VCaP (cell line): ENCODE results near the gene TENM3.

Experiments used
- H3K27ac ChIP-seq: fragments of 450-650 bp; 2 replicates; pipeline ENCODE4 v1.5.1; 2017
- TF ChIP-seq, protein P1 (sequence below): fragments of 450-650 bp; conservative IDR thresholded peaks from 2 replicates; pipeline ENCODE4 v1.5.1; 2017; ENCODE audit warnings: mild to moderate bottlenecking, moderate library complexity

The TENM3 gene

DNA sequence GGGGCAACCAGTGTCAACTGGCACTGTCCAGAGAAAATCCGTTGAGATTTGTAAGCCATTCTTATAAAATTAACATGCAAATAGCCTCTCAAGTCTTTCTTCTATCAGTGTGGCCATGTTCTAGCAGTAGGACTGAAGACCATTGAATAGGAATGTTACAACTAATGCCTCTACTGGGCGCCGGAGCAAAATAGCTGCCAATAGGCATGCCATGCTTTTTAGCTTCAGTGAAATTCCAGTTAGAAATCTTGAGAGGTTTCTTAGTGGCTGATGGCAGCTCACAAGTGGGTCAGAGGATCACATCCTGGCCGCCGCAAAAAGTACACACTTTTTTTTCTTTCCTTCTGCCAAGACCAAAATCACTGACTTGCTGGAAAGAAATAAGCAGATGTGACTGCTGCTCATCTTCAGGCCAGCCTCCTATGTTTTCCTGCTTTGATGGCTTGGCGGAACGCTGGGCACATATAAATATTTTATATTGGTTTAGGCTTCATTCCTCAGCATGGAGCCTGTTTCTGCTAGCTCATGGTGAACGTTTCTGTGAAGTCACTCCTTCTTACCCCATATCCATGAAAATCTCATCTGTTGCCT, 293.1 kb downstream of the TENM3 start:
- TF ChIP-seq, protein P1, sequence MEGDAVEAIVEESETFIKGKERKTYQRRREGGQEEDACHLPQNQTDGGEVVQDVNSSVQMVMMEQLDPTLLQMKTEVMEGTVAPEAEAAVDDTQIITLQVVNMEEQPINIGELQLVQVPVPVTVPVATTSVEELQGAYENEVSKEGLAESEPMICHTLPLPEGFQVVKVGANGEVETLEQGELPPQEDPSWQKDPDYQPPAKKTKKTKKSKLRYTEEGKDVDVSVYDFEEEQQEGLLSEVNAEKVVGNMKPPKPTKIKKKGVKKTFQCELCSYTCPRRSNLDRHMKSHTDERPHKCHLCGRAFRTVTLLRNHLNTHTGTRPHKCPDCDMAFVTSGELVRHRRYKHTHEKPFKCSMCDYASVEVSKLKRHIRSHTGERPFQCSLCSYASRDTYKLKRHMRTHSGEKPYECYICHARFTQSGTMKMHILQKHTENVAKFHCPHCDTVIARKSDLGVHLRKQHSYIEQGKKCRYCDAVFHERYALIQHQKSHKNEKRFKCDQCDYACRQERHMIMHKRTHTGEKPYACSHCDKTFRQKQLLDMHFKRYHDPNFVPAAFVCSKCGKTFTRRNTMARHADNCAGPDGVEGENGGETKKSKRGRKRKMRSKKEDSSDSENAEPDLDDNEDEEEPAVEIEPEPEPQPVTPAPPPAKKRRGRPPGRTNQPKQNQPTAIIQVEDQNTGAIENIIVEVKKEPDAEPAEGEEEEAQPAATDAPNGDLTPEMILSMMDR = no peak
- H3K27ac ChIP-seq = no peak overlapping the region

- TF ChIP-seq, protein P1 = no peak
- H3K27ac ChIP-seq = no peak overlapping the region
Observed at GRCh38 chr4:182537031-182537795, 294.0 kb downstream of the TENM3 start.

DNA sequence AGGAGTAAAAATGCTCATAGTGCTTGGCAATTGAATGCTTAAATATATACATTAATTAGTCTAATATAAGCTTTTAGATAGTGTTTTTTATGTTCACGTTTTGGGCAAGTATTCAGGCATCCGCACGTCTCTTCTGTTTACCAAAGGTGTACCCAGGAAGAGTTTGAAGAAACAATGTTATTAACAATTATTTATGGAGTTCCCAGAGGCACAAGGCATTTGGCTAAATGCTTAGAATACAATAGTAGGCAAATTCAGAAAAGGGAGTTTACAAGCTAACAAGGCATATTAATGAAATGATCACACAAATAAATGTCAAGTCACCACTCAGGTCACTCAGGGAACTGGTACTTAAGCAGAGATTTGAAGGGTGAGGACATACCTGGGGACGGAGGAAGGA, 294.8 kb downstream of the TENM3 start:
- TF ChIP-seq, protein P1 = no peak
- no peak overlapping the region for H3K27ac ChIP-seq

GRCh38 chr4:182540496-182540895, 297.3 kb downstream of the TENM3 start:
- H3K27ac ChIP-seq = no peak overlapping the region
- TF ChIP-seq, protein P1 = no peak

DNA sequence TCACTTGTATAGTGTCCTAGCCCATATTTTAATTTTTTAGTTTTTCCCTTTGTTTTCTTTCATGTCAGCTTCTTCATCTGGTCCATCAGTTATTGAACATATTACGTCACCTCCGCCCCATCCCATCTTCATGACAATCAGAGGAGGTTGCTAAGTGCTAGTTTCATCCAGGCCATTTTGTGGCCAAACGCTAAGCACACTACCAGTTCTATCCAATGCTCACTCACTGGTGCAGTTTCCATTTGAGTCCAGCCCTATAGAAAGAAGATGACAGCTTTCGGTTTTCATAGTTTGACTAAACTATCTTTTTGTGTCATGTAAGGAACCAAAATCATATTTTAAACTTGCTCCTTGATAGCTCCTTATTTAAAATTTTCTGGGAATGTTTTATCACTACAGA, 304.2 kb downstream of the TENM3 start:
- TF ChIP-seq, protein P1 = no peak
- no peak overlapping the region for H3K27ac ChIP-seq

DNA sequence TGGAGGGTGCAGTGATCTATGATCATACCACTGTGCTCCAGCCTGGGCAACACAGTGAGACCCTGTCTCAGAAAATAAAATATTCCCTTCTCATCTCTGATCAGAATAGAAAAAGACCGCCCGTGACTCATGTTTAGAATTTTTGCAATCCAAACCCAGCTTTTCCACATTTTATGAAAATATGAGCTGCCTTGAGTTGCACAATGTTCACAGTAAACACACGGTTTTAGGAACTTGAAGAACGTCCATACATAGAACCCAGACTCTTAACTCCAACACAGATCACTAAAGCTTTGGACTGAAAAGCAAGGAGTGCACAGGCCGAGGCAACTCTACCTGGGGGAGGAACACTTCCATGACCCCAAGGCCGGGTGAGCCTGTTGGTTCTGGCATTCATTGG, 305.0 kb downstream of the TENM3 start:
- no peak overlapping the region for H3K27ac ChIP-seq
- TF ChIP-seq, protein P1 = no peak

DNA sequence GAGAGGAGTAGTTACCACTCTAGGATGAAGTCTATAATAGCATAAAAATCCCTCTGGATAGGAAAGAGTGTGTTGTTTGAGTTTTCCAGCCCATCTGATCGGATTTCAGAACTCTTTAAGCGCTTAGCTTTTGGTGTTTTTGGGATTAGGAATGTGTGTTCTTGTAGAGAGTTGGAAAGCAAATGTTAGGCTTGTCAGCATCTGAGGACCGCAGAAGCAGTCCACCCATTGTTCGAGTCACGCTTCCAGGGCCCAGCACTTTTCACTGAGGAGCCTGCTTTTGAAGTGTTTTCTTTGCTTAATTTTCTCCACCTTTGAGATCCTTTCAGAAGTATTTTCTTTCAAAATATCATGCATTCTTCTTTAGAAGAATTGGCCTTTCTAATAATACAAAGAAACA, 306.2 kb downstream of the TENM3 start:
- TF ChIP-seq, protein P1 = no peak
- H3K27ac ChIP-seq = no peak overlapping the region
